K562 (cell line): ENCODE results near the gene RTP5. TPM values are rescaled to one million over a fixed set of nuclear protein-coding genes. Genes with fewer than 3 reads are reported as not detected.

Source experiments
- ARID1B ChIP-seq: fragments of 450-650 bp; IDR thresholded peaks from 2 replicates; pipeline ENCODE4 v1.6.1; 2016; ENCODE audit warnings: antibody characterized with exemption, mild to moderate bottlenecking, inconsistent platforms
- CHCHD3 ChIP-seq: fragments of 250-450 bp; sonication (Bioruptor Pico); IDR thresholded peaks from 2 replicates; pipeline ENCODE4 v2.1.2; 2022; ENCODE audit warnings: mild to moderate bottlenecking
- DDX20 ChIP-seq: fragments of 450-650 bp; IDR thresholded peaks from 2 replicates; pipeline ENCODE4 v1.6.1; 2016; ENCODE audit warnings: missing genetic modification characterization, low read depth, mild to moderate bottlenecking, missing compliant biosample characterization, moderate library complexity
- DNMT1 ChIP-seq: fragments of 450-650 bp; IDR thresholded peaks from 2 replicates; pipeline ENCODE4 v1.6.1; 2016; ENCODE audit warnings: antibody characterized with exemption, mild to moderate bottlenecking
- DPF2 ChIP-seq: fragments of 450-650 bp; IDR thresholded peaks from 2 replicates; pipeline ENCODE4 v1.6.1; 2016
- L3MBTL2 ChIP-seq: fragments of 450-650 bp; IDR thresholded peaks from 2 replicates; pipeline ENCODE4 v1.6.1; 2016; ENCODE audit warnings: mild to moderate bottlenecking, moderate library complexity
- NFIC ChIP-seq: fragments of 450-650 bp; IDR thresholded peaks from 2 replicates; pipeline ENCODE4 v1.6.1; 2017; ENCODE audit warnings: mild to moderate bottlenecking, inconsistent platforms
- NR1H2 ChIP-seq: sonication (generic); formaldehyde crosslinking; IDR thresholded peaks from 2 replicates; pipeline ENCODE4 v1.4.0; 2020; ENCODE audit warnings: mild to moderate bottlenecking, missing genetic modification reagents
- PTTG1 ChIP-seq: fragments of 450-650 bp; IDR thresholded peaks from 2 replicates; pipeline ENCODE4 v1.6.1; 2016; ENCODE audit warnings: low read depth, mild to moderate bottlenecking, missing genetic modification characterization, missing compliant biosample characterization
- SIRT6 ChIP-seq: IDR thresholded peaks from one replicate; pipeline ENCODE4 v1.6.1; 2012; ENCODE audit warnings: low read depth, mild to moderate bottlenecking, control low read depth, inconsistent platforms, low read length, moderate library complexity
- ZC3H4 ChIP-seq: sonication (generic); formaldehyde crosslinking; IDR thresholded peaks from 2 replicates; pipeline ENCODE4 v1.9.0; 2021; ENCODE audit warnings: missing genetic modification reagents, borderline replicate concordance
- ZNF140 ChIP-seq: fragments of 250-450 bp; sonication (Bioruptor Pico); IDR thresholded peaks from 2 replicates; pipeline ENCODE4 v1.8.0; 2021; ENCODE audit warnings: moderate library complexity, mild to moderate bottlenecking, inconsistent platforms
- ZNF431 ChIP-seq: sonication (generic); formaldehyde crosslinking; IDR thresholded peaks from 2 replicates; pipeline ENCODE4 v1.8.0; 2022; ENCODE audit warnings: mild to moderate bottlenecking, missing genetic modification reagents
- ZNF79 ChIP-seq: fragments of 250-450 bp; sonication (Bioruptor Pico); IDR thresholded peaks from 2 replicates; pipeline ENCODE4 v1.4.0; 2020; ENCODE audit warnings: low read depth, mild to moderate bottlenecking, moderate library complexity
- polyA plus RNA-seq, 8 experiments: library from polyadenylated mRNA; depleted of rRNA in 4 of 8; stranded (reverse) in 5 of 8; unstranded in 3 of 8; fragments of >200 nt; fragmentation: Nextera tagmentation in 2 of 8; fragmentation: Illumina TruSeq in 1 of 8; extraction: Ambion mirVana in 2 of 8; extraction: Trizol in 1 of 8; gene quantifications; 2 replicates each; pipeline versions ENCODE4 v1.2.1 to v1.2.3, GENCODE V29; 2011 to 2014; ENCODE audit warnings: inconsistent platforms in 1 of 8, missing spikeins in 1 of 8
- total RNA-seq, 7 experiments: library from RNA; depleted of rRNA in 6 of 7; stranded (reverse); fragments of >200 nt in 6 of 7; fragmentation: Illumina TruSeq in 2 of 7; extraction: Trizol in 2 of 7; gene quantifications; 2 replicates each; pipeline versions ENCODE4 v1.2.1 to v1.2.3, GENCODE V29; 2011 to 2021; ENCODE audit warnings: low replicate concordance in 1 of 7
- TF ChIP-seq, protein P1 (sequence below), 3 experiments: IDR thresholded peaks in 2 of 3; conservative IDR thresholded peaks in 1 of 3; 2 replicates each; pipeline ENCODE4 v1.5.1; 2011 to 2012; ENCODE audit warnings: low read length in 3 of 3, mild to moderate bottlenecking in 3 of 3, control low read depth in 2 of 3, improper control_type of control experiment in 1 of 3, inconsistent platforms in 1 of 3, low read depth in 1 of 3, mixed read lengths in 1 of 3, moderate library complexity in 1 of 3; ENCODE audit not compliant: insufficient read depth in 2 of 3
- TF ChIP-seq, protein P2 (sequence below): sonication (generic); formaldehyde crosslinking; IDR thresholded peaks from 2 replicates; pipeline ENCODE4 v1.8.0; 2022; ENCODE audit warnings: missing genetic modification reagents, mild to moderate bottlenecking, moderate library complexity, borderline replicate concordance
- TF ChIP-seq, protein P3 (sequence below): sonication (generic); formaldehyde crosslinking; IDR thresholded peaks from 2 replicates; pipeline ENCODE4 v1.9.0; 2022; ENCODE audit warnings: mild to moderate bottlenecking, missing genetic modification reagents
- TF ChIP-seq, protein P4 (sequence below), 2 experiments: fragments of 200-800 bp in 1 of 2; sonication (Bioruptor generic) in 1 of 2; sonication (generic) in 1 of 2; formaldehyde crosslinking in 1 of 2; IDR thresholded peaks in 1 of 2; conservative IDR thresholded peaks in 1 of 2; 2 replicates each; pipeline versions ENCODE4 v1.5.0 to v1.6.1; 2016 to 2020; ENCODE audit warnings: missing compliant biosample characterization in 1 of 2, missing genetic modification characterization in 1 of 2, missing genetic modification reagents in 1 of 2

Gene RTP5
- total and polyA plus RNA-seq, 9 of the 15 experiments (the other 6 are each of a cell fraction or from before 2014, with no cell fraction given) = not detected

DNA sequence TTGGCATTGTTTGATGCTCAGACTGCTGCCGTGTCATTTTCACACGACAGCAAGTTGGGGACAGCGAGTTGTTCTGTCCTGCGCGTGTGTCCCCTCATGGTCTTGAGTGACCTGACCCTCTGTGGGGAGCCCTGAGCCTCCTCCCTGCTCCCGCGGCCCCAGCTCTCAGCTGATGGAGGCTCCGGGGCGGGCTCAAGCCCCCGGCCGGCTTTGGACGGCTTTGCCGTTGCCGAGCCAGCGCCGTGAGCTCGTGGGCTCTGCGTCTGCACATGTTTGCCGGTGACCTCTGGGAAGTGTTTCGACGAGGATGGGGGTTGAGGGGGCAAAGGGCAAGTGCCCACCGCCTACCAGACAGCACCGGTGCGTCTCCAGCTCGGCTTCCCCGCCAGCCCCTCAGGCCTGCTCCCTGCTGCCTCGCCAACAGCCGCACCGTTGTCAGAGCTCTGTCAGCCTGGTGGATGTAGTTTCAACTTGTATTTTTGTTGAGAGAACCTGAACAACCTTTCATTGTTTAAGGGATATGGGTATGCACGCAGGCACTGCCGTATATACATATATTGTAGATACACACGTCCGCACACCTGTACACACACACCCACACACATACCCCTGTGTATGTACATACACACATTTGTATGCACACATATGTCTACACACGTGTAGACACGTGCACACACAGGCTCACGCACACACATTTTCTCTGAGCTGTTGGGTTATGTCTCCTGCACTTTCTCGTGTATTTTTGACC is 24.5 kb upstream of the RTP5 start (continued):
- TF ChIP-seq, protein P1, sequence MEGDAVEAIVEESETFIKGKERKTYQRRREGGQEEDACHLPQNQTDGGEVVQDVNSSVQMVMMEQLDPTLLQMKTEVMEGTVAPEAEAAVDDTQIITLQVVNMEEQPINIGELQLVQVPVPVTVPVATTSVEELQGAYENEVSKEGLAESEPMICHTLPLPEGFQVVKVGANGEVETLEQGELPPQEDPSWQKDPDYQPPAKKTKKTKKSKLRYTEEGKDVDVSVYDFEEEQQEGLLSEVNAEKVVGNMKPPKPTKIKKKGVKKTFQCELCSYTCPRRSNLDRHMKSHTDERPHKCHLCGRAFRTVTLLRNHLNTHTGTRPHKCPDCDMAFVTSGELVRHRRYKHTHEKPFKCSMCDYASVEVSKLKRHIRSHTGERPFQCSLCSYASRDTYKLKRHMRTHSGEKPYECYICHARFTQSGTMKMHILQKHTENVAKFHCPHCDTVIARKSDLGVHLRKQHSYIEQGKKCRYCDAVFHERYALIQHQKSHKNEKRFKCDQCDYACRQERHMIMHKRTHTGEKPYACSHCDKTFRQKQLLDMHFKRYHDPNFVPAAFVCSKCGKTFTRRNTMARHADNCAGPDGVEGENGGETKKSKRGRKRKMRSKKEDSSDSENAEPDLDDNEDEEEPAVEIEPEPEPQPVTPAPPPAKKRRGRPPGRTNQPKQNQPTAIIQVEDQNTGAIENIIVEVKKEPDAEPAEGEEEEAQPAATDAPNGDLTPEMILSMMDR (IDR thresholded peaks at IDR 0.05 in 2 of 3, conservative IDR thresholded peaks at IDR 0.05 in 1 of 3; ENCODE audit: insufficient read depth in 2 of 3, low read depth in 1 of 3, low read length in 3 of 3) = no peak
- TF ChIP-seq L3MBTL2 (no peak), ARID1B (no peak), PTTG1 (tag) (no peak), ZNF79 (CRISPR knock-in tag) (no peak), ZNF431 (CRISPR knock-in tag) (no peak), ZNF140 (CRISPR knock-in tag) (no peak), DNMT1 (no peak), DDX20 (tag) (no peak), SIRT6 (no peak), CHCHD3 (CRISPR knock-in tag) (no peak), NR1H2 (CRISPR knock-in tag) (no peak), ZC3H4 (CRISPR knock-in tag) (0 out of 2 replicates have a peak, but pooled peaks have one; percentile 40), NFIC (no peak), DPF2 (no peak)
- TF ChIP-seq, protein P2, sequence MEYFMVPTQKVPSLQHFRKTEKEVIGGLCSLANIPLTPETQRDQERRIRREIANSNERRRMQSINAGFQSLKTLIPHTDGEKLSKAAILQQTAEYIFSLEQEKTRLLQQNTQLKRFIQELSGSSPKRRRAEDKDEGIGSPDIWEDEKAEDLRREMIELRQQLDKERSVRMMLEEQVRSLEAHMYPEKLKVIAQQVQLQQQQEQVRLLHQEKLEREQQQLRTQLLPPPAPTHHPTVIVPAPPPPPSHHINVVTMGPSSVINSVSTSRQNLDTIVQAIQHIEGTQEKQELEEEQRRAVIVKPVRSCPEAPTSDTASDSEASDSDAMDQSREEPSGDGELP = peak; percentile 59; the same call in 1 of the 2 replicates
- TF ChIP-seq, protein P3, sequence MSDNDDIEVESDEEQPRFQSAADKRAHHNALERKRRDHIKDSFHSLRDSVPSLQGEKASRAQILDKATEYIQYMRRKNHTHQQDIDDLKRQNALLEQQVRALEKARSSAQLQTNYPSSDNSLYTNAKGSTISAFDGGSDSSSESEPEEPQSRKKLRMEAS (CRISPR knock-in tag) = peak; percentile 69
- TF ChIP-seq, protein P4, sequence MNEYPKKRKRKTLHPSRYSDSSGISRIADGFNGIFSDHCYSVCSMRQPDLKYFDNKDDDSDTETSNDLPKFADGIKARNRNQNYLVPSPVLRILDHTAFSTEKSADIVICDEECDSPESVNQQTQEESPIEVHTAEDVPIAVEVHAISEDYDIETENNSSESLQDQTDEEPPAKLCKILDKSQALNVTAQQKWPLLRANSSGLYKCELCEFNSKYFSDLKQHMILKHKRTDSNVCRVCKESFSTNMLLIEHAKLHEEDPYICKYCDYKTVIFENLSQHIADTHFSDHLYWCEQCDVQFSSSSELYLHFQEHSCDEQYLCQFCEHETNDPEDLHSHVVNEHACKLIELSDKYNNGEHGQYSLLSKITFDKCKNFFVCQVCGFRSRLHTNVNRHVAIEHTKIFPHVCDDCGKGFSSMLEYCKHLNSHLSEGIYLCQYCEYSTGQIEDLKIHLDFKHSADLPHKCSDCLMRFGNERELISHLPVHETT (CRISPR knock-in tag; conservative IDR thresholded peaks at IDR 0.05 in 1 of 2, IDR thresholded peaks at IDR 0.05 in 1 of 2) = no peak
